RWPE2 (cell line): ENCODE measurements around the gene DIP2B.
A peak's percentile ranks its signal among the peaks of the same experiment; 100 is the strongest.
"Not testable (repeated sequence)": the region's sequence is repeated elsewhere in the genome, so short reads cannot be mapped to it uniquely, and the experiment has no call there.

Source experiments
- ATAC-seq: fragments of 200-7000 bp; cut with Tn5 transposase; 3 replicates; pipeline ENCODE4 v1.9.1; 2021; ENCODE audit warnings: low read depth
- DNase-seq: peaks from one replicate; pipeline ENCODE4 v3.0.0-alpha.2; 2020; ENCODE audit warnings: low spot score
- H3K27ac ChIP-seq: fragments of 450-650 bp; 2 replicates; pipeline ENCODE4 v1.5.1; 2017; ENCODE audit warnings: mild to moderate bottlenecking; ENCODE audit not compliant: poor library complexity, severe bottlenecking
- H3K27me3 ChIP-seq: fragments of 250-450 bp; sonication (Bioruptor Pico); 2 replicates; pipeline ENCODE4 v1.5.1; 2021; ENCODE audit warnings: mild to moderate bottlenecking, moderate library complexity; ENCODE audit not compliant: insufficient read depth, poor library complexity, severe bottlenecking
- H3K36me3 ChIP-seq: fragments of 250-450 bp; sonication (Bioruptor Pico); 2 replicates; pipeline ENCODE4 v1.5.1; 2020; ENCODE audit warnings: low read depth, mild to moderate bottlenecking, moderate library complexity
- H3K4me1 ChIP-seq: fragments of 250-450 bp; sonication (Bioruptor Pico); 2 replicates; pipeline ENCODE4 v1.5.1; 2021; ENCODE audit warnings: mild to moderate bottlenecking, moderate library complexity; ENCODE audit not compliant: insufficient read depth, poor library complexity, severe bottlenecking
- H3K4me3 ChIP-seq: fragments of 250-450 bp; sonication (Bioruptor Pico); 2 replicates; pipeline ENCODE4 v1.5.1; 2021; ENCODE audit warnings: mild to moderate bottlenecking, moderate library complexity; ENCODE audit not compliant: severe bottlenecking
- H3K9me3 ChIP-seq: fragments of 250-450 bp; sonication (Bioruptor Pico); 2 replicates; pipeline ENCODE4 v1.5.1; 2021; ENCODE audit warnings: mild to moderate bottlenecking, moderate library complexity; ENCODE audit not compliant: severe bottlenecking
- TF ChIP-seq, protein P1 (sequence below): fragments of 450-650 bp; IDR thresholded peaks from one replicate; pipeline ENCODE4 v1.5.1; 2017; ENCODE audit warnings: mild to moderate bottlenecking, moderate library complexity; ENCODE audit not compliant: poor library complexity, severe bottlenecking

DIP2B gene

GRCh38 chr12:50538182-50538581 is 33.4 kb downstream of the DIP2B start:
- no peak for ATAC-seq
- H3K36me3 ChIP-seq = 0 out of 2 replicates have a peak, but pooled peaks cover 6% of the 10 kb centered on the region
- H3K4me1 ChIP-seq = peaks cover 56% of the 10 kb centered on the region
- H3K27me3 ChIP-seq = no peaks in the 10 kb centered on the region
- no peak for DNase-seq
- peak overlapping the region; percentile 79 for H3K27ac ChIP-seq
- TF ChIP-seq, protein P1, sequence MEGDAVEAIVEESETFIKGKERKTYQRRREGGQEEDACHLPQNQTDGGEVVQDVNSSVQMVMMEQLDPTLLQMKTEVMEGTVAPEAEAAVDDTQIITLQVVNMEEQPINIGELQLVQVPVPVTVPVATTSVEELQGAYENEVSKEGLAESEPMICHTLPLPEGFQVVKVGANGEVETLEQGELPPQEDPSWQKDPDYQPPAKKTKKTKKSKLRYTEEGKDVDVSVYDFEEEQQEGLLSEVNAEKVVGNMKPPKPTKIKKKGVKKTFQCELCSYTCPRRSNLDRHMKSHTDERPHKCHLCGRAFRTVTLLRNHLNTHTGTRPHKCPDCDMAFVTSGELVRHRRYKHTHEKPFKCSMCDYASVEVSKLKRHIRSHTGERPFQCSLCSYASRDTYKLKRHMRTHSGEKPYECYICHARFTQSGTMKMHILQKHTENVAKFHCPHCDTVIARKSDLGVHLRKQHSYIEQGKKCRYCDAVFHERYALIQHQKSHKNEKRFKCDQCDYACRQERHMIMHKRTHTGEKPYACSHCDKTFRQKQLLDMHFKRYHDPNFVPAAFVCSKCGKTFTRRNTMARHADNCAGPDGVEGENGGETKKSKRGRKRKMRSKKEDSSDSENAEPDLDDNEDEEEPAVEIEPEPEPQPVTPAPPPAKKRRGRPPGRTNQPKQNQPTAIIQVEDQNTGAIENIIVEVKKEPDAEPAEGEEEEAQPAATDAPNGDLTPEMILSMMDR = no peak
- H3K9me3 ChIP-seq = no peaks in the 10 kb centered on the region
- H3K4me3 ChIP-seq = no peak overlapping the region

GRCh38 chr12:50541139-50541538 is 36.4 kb downstream of the DIP2B start:
- no peaks in the 10 kb centered on the region for H3K9me3 ChIP-seq
- peaks cover 50% of the 10 kb centered on the region for H3K4me1 ChIP-seq
- no peak for ATAC-seq
- TF ChIP-seq, protein P1 = no peak
- H3K27me3 ChIP-seq = no peaks in the 10 kb centered on the region
- no peak for DNase-seq
- H3K27ac ChIP-seq = peak overlapping the region; percentile 84
- 0 out of 2 replicates have a peak, but pooled peaks cover 10% of the 10 kb centered on the region for H3K36me3 ChIP-seq
- H3K4me3 ChIP-seq = no peak overlapping the region

DNA sequence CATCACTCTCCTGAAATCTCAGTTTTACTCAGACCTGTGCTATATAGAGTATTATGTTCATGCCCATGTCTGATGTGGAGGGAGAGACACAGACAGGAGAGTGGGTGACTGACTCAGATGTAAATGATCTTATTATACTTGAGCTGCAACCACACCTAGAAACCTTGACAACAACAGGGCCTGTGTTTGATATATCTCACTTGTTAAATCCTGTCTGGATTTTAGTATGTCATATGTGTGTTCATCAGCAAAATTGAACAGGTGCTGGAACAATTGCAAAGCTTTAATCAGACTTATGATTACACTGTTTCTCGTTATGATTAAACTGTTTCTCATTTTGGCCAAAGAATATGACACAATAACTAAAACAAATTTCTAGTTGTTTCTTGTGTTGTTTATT is 37.7 kb downstream of the DIP2B start:
- DNase-seq (no peak), ATAC-seq (peak; percentile 96)
- Histone ChIP-seq H3K27ac (peak overlapping the region; percentile 84), H3K4me3 (no peak overlapping the region), H3K27me3 (no peaks in the 10 kb centered on the region), H3K9me3 (no peaks in the 10 kb centered on the region), H3K4me1 (peaks cover 56% of the 10 kb centered on the region), H3K36me3 (0 out of 2 replicates have a peak, but pooled peaks cover 10% of the 10 kb centered on the region)
- TF ChIP-seq, protein P1 = no peak

DNA sequence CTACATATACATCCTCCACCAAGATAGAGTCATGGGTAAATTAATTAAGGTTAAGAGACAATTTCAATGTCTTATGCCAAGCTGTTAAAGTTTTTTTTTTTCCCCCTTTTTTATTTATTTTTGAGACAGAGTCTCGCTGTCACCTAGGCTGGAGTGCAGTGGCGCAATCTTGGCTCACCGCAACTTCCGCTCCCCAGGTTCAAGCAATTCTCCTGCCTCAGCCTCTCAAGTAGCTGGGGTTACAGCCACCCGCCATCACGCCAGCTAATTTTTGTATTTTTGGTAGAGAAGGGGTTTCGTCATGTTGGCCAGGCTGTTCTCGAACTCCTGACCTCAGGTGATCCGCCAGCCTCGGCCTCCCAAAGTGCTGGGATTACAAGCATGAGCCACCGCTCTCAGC is 38.4 kb downstream of the DIP2B start:
- not testable (repeated sequence) for DNase-seq, ATAC-seq, H3K9me3 ChIP-seq, H3K4me3 ChIP-seq, H3K27me3 ChIP-seq
- H3K36me3 ChIP-seq = 0 out of 2 replicates have a peak, but pooled peaks cover 10% of the 10 kb centered on the region
- H3K4me1 ChIP-seq = peaks cover 48% of the 10 kb centered on the region
- peak overlapping the region; percentile 84 for H3K27ac ChIP-seq

GRCh38 chr12:50545213-50545612 is 40.4 kb downstream of the DIP2B start:
- ATAC-seq = no peak

More at GRCh38 chr12:50545213-50545612, 40.4 kb downstream of the DIP2B start:
- H3K36me3 ChIP-seq = 0 out of 2 replicates have a peak, but pooled peaks cover 10% of the 10 kb centered on the region
- peaks cover 52% of the 10 kb centered on the region for H3K4me1 ChIP-seq
- H3K4me3 ChIP-seq = no peak overlapping the region
- H3K9me3 ChIP-seq = no peaks in the 10 kb centered on the region
- no peak for DNase-seq
- H3K27me3 ChIP-seq = no peaks in the 10 kb centered on the region
- TF ChIP-seq, protein P1 = no peak
- peak overlapping the region; percentile 32 for H3K27ac ChIP-seq
